Endothelial cell (in vitro differentiated cells): ENCODE results near the gene WDR7. TPM values are rescaled to one million over a fixed set of nuclear protein-coding genes. Genes with fewer than 3 reads are reported as not detected.

Experiments used
- DNase-seq: peaks from one replicate; pipeline ENCODE4 v3.0.0; 2021; ENCODE audit warnings: low spot score
- H3K27ac Mint-ChIP-seq: one replicate; pipeline ENCODE4 v1.8.0; 2021; ENCODE audit warnings: mixed read lengths, inconsistent platforms; ENCODE audit not compliant: unreplicated experiment
- H3K27me3 Mint-ChIP-seq: one replicate; pipeline ENCODE4 v1.8.0; 2021; ENCODE audit warnings: mild to moderate bottlenecking, moderate library complexity, mixed read lengths, inconsistent platforms; ENCODE audit not compliant: unreplicated experiment
- H3K36me3 Mint-ChIP-seq: one replicate; pipeline ENCODE4 v1.8.0; 2021; ENCODE audit warnings: mild to moderate bottlenecking, low read depth, mixed read lengths, inconsistent platforms; ENCODE audit not compliant: unreplicated experiment
- H3K4me1 Mint-ChIP-seq: one replicate; pipeline ENCODE4 v1.8.0; 2021; ENCODE audit warnings: mild to moderate bottlenecking, mixed read lengths, inconsistent platforms; ENCODE audit not compliant: unreplicated experiment
- H3K4me3 Mint-ChIP-seq: one replicate; pipeline ENCODE4 v1.8.0; 2021; ENCODE audit warnings: mild to moderate bottlenecking, mixed read lengths, inconsistent platforms; ENCODE audit not compliant: unreplicated experiment
- H3K9me3 Mint-ChIP-seq: one replicate; pipeline ENCODE4 v1.8.0; 2021; ENCODE audit warnings: mixed read lengths, inconsistent platforms; ENCODE audit not compliant: unreplicated experiment
- total RNA-seq: library from RNA; stranded (reverse); fragmentation: NEBNext Ultra II Directional; extraction: Animal tissue kit (Norgen Biotek cat#: 25700); gene quantifications from one replicate; pipeline ENCODE4 v1.2.1, GENCODE V29; 2021; ENCODE audit not compliant: unreplicated experiment
- TF ChIP-seq, protein P1 (sequence below): fragments of 200-600 bp; sonication (generic); IDR thresholded peaks from one replicate; pipeline ENCODE4 v1.5.0; 2021; ENCODE audit warnings: antibody characterized with exemption; ENCODE audit not compliant: unreplicated experiment

WDR7 gene
- total RNA-seq, 1 donor from 2014 or later: 42.0 TPM

DNA sequence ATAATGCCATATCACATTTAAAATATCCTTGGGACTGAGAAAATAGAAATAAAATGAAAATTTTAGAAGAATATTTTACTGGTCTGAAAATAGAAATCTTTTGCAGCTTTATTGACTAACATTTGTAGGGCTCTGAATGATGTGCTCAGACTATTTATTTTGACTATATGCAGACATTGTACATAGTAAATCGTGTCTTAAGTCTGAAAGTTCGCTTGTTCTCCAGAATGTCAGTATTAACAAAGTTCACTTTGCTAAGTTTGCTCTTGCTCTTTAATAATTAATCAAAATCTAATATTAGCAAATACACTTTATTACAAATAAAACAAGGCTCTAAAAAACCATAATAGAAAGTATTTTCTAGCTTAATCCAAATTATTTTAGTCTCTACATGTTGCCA lies 219.8 kb downstream of the WDR7 start:
- TF ChIP-seq, protein P1, sequence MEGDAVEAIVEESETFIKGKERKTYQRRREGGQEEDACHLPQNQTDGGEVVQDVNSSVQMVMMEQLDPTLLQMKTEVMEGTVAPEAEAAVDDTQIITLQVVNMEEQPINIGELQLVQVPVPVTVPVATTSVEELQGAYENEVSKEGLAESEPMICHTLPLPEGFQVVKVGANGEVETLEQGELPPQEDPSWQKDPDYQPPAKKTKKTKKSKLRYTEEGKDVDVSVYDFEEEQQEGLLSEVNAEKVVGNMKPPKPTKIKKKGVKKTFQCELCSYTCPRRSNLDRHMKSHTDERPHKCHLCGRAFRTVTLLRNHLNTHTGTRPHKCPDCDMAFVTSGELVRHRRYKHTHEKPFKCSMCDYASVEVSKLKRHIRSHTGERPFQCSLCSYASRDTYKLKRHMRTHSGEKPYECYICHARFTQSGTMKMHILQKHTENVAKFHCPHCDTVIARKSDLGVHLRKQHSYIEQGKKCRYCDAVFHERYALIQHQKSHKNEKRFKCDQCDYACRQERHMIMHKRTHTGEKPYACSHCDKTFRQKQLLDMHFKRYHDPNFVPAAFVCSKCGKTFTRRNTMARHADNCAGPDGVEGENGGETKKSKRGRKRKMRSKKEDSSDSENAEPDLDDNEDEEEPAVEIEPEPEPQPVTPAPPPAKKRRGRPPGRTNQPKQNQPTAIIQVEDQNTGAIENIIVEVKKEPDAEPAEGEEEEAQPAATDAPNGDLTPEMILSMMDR: no peak
- H3K9me3 Mint-ChIP-seq: no peaks in the 10 kb centered on the region
- no peaks in the 10 kb centered on the region for H3K27me3 Mint-ChIP-seq
- DNase-seq: no peak
- no peak overlapping the region for H3K4me3 Mint-ChIP-seq
- H3K27ac Mint-ChIP-seq: no peak overlapping the region
- H3K4me1 Mint-ChIP-seq: peaks cover 22% of the 10 kb centered on the region
- no peaks in the 10 kb centered on the region for H3K36me3 Mint-ChIP-seq

DNA sequence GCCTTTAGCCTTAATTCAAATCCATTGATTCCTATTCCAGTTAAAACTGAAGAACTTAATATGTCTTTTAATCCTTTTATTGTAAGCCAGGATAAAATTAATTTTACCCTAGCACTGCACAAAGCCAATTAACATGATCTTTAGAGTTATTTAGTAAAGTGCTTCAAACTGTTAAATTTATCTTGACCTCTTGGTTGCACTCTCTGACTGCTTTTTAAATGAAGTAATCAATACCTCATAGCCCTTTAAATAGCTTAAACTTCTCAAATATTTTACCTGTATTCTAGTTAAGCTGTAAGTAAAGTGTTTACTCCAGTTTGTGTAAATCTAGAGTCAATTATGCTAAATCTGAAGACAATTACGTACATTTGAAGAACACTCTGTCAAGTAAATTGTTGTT lies 221.0 kb downstream of the WDR7 start:
- H3K27ac Mint-ChIP-seq: no peak overlapping the region
- no peaks in the 10 kb centered on the region for H3K27me3 Mint-ChIP-seq
- no peak for DNase-seq
- H3K4me1 Mint-ChIP-seq: peaks cover 22% of the 10 kb centered on the region
- H3K9me3 Mint-ChIP-seq: no peaks in the 10 kb centered on the region
- TF ChIP-seq, protein P1: no peak
- no peak overlapping the region for H3K4me3 Mint-ChIP-seq
- H3K36me3 Mint-ChIP-seq: no peaks in the 10 kb centered on the region

DNA sequence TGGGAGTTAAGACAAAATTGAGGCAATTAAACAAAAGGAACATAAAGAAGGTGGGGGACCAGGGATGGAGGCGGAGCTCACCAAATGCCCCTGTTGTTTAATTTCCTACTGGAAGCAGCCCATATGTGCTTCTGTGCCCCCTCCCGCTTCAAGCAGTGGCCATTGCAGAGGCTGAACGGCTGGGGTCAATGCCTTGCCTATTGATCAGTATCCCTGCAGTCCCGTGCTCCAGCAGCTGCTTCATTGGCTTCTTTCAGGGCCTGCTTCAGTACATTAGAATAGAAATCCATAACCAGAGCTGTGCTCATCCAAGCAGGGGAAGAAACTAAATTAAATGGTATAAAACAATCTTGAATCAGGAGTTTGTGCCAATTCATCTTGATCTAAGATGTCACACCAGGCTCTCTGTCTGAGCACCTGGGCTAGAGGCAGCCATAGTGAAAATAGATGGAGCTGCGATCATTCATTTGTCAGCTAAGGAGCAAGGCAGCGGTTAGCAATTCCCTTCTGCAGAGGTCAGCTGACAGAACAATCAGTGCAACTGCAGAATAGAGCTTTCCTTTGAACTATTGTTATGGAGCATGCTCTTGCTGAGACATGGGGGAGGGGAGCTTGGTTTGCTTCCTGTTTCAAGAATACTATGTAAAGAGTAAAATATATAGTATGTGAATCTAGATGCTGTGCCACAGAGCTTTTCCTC lies 222.4 kb downstream of the WDR7 start:
- no peaks in the 10 kb centered on the region for H3K27me3 Mint-ChIP-seq
- peaks cover 22% of the 10 kb centered on the region for H3K4me1 Mint-ChIP-seq
- no peaks in the 10 kb centered on the region for H3K9me3 Mint-ChIP-seq
- H3K4me3 Mint-ChIP-seq: peak overlapping the region; percentile 67
- TF ChIP-seq, protein P1: no peak
- H3K27ac Mint-ChIP-seq: peak overlapping the region; percentile 99
- DNase-seq: peak; percentile 51
- no peaks in the 10 kb centered on the region for H3K36me3 Mint-ChIP-seq

DNA sequence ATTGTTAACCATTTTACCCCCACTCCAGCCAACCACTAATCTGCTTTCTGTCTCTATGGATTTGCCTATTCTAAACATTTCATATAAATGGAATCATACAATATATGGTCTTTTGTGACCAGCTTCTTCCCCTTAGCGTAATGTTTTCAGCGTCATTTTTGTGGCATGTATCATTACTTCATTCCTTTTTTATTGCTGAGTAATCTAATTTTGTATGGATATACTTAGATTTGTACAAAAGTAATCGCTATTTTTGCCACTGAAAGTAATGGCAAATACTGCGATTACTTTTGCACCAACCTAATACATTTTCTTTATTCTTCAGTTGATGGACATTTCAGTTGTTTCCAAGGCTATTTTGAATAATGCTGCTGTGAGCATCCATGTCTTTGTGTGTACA lies 227.6 kb downstream of the WDR7 start:
- H3K27ac Mint-ChIP-seq: no peak overlapping the region
- no peaks in the 10 kb centered on the region for H3K9me3 Mint-ChIP-seq
- H3K4me3 Mint-ChIP-seq: no peak overlapping the region
- TF ChIP-seq, protein P1: no peak
- DNase-seq: no peak
- peaks cover 12% of the 10 kb centered on the region for H3K4me1 Mint-ChIP-seq
- H3K27me3 Mint-ChIP-seq: no peaks in the 10 kb centered on the region
- peaks cover 4% of the 10 kb centered on the region for H3K36me3 Mint-ChIP-seq

DNA sequence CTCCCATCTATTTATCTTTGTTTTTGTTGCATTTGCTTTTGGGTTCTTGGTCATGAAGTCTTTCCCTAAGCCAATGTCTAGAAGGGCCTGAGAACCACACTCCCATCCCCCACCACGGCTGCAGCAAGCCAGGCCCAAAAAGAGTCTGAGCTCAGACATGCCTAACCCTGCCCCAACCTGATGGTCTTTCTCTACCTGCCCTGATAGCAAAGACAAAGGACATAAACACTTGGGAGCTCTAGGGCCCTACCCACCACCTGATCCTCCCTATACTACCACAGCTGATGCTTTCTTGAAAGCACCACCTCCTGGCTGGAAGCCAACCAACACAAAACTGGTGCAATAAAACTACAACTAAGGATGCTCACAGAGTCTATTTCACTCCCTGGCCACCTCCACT lies 233.4 kb downstream of the WDR7 start:
- Mint-ChIP-seq H3K27ac (no peak overlapping the region), H3K4me1 (peaks cover 4% of the 10 kb centered on the region), H3K27me3 (peaks cover 1% of the 10 kb centered on the region), H3K9me3 (no peaks in the 10 kb centered on the region), H3K4me3 (no peak overlapping the region), H3K36me3 (peaks cover 4% of the 10 kb centered on the region)
- TF ChIP-seq, protein P1: no peak
- DNase-seq: no peak
